ENCODE data around the gene SREBF2.

The SREBF2 gene

DNA sequence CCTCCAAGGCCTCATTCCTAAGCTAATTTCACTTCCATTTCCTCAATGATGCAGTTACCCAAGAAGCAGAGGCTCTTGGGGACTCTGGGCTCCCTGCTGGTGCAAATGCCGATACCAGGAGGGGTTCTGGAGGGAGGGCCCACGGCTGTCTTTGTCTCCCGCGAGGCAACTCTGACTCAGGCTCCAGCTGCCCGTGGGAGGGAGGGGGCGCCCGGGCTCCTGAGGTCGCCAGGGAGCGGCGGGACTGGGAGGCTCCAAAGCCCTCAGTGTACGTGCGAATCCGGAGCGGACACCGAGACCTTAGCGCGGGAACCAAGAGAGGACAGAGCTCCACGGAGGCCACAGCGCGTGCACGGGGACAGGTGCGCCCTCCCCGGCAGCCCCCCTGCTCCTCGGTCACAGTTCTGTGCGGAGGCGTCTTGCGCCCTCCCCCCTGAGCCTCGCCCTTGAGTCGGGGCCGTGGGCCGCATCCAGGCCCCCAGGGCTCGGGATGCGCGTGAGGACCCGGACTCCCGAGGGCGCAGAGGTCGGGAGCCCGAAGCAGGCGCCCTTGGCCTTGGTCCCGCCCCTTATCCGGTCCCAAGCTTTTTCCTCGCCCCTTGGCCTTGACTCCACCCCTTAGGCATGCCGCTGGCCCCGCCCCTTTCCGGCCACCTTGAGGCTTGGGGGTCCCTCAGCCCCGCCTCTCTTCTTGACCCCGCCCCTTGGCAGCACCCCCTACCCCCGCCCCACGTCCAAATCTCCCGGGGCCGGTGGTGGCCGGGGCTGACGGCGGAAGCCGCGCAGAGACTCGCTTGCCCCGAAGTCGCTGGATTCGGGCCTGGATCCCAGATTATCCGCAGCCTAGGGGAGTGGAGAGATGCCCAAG is 86.7 kb downstream of the SREBF2 start:
- TF ChIP-seq, protein P1, sequence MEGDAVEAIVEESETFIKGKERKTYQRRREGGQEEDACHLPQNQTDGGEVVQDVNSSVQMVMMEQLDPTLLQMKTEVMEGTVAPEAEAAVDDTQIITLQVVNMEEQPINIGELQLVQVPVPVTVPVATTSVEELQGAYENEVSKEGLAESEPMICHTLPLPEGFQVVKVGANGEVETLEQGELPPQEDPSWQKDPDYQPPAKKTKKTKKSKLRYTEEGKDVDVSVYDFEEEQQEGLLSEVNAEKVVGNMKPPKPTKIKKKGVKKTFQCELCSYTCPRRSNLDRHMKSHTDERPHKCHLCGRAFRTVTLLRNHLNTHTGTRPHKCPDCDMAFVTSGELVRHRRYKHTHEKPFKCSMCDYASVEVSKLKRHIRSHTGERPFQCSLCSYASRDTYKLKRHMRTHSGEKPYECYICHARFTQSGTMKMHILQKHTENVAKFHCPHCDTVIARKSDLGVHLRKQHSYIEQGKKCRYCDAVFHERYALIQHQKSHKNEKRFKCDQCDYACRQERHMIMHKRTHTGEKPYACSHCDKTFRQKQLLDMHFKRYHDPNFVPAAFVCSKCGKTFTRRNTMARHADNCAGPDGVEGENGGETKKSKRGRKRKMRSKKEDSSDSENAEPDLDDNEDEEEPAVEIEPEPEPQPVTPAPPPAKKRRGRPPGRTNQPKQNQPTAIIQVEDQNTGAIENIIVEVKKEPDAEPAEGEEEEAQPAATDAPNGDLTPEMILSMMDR (IDR thresholded peaks at IDR 0.05; ENCODE audit: low read depth, low read length): no peak
- Histone ChIP-seq H3K36me3 (no peaks in the 10 kb centered on the region), H3K27ac (no peak overlapping the region), H3K9me3 (ENCODE audit: severe bottlenecking) (no peaks in the 10 kb centered on the region), H3K27me3 (ENCODE audit: insufficient read depth, low read depth, severe bottlenecking) (peaks cover 26% of the 10 kb centered on the region), H3K4me3 (ENCODE audit: low read depth, low read length) (peak overlapping the region; percentile 17)
- DNase-seq: peak; percentile 53

GRCh38 chr22:41920271-41920976 is 87.5 kb downstream of the SREBF2 start:
- Histone ChIP-seq H3K27ac (no peak overlapping the region), H3K36me3 (no peaks in the 10 kb centered on the region), H3K4me3 (ENCODE audit: low read depth, low read length) (no peak overlapping the region), H3K27me3 (ENCODE audit: insufficient read depth, low read depth, severe bottlenecking) (peaks cover 20% of the 10 kb centered on the region), H3K9me3 (ENCODE audit: severe bottlenecking) (no peaks in the 10 kb centered on the region)
- TF ChIP-seq, protein P1 (IDR thresholded peaks at IDR 0.05; ENCODE audit: low read depth, low read length): no peak
- no peak for DNase-seq

DNA sequence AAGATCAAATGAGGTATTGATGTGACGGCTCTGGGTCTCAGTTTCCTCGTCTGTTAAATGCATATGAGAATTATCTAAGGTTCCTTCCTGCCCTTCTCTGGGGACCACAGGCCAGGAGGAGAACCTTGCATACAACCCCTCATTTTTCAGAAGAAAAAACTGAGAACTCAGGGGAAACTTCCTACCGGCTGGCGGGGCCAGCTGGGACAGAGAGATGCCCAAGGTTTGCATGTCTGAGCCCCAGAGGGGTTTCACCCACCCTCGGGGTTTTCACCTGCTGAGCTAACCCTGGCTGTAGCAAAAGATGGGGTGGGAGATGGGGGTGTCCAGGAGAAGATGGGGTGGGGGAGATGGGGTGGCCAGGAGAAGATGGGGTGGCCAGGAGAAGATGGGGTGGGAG is 89.4 kb downstream of the SREBF2 start:
- TF ChIP-seq, protein P1 (IDR thresholded peaks at IDR 0.05; ENCODE audit: low read depth, low read length): no peak
- Histone ChIP-seq H3K36me3 (no peaks in the 10 kb centered on the region), H3K27me3 (ENCODE audit: insufficient read depth, low read depth, severe bottlenecking) (peaks cover 6% of the 10 kb centered on the region), H3K9me3 (ENCODE audit: severe bottlenecking) (no peaks in the 10 kb centered on the region), H3K4me3 (ENCODE audit: low read depth, low read length) (no peak overlapping the region), H3K27ac (no peak overlapping the region)
- DNase-seq: no peak

GRCh38 chr22:41922940-41923594 is 90.2 kb downstream of the SREBF2 start:
- H3K27me3 ChIP-seq (ENCODE audit: insufficient read depth, low read depth, severe bottlenecking): no peaks in the 10 kb centered on the region
- no peak for DNase-seq
- no peak overlapping the region for H3K4me3 ChIP-seq (ENCODE audit: low read depth, low read length)
- no peaks in the 10 kb centered on the region for H3K36me3 ChIP-seq
- no peak overlapping the region for H3K27ac ChIP-seq
- no peaks in the 10 kb centered on the region for H3K9me3 ChIP-seq (ENCODE audit: severe bottlenecking)
- TF ChIP-seq, protein P1 (IDR thresholded peaks at IDR 0.05; ENCODE audit: low read depth, low read length): no peak

DNA sequence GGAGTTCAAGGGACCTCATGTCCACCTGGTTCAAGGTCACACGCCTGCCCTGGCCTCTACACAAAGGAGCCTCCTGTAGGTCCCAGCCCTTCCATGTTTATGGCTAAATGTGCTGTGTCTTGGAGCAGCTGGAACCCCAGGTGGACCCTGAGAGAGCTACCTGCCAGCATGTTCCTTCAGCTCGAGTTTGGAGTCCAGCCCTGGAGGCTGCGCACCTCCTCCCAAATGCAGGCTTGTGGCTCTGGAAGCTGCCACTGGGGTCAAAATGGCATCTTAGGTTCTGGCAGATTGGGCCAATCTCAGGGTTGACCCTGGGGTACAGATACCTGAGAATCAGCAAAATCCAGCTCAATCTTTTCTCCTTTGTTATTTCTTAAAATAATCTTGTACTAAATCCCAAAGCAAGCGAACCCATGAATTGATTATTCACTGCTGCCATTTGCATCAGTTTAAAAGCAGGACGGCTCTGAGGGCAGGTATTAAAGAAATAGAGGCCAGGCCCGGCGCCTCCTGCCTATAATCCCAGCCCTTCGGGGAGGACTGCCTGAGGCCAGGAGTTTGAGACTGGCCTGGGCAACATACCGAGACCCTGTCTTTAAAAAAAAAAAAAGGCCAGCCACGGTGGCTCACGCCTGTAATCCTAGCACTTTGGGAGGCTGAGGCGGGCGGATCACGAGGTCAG is 90.8 kb downstream of the SREBF2 start:
- no peak for DNase-seq
- H3K27me3 ChIP-seq (ENCODE audit: insufficient read depth, low read depth, severe bottlenecking): no peaks in the 10 kb centered on the region
- TF ChIP-seq, protein P1 (IDR thresholded peaks at IDR 0.05; ENCODE audit: low read depth, low read length): no peak
- H3K27ac ChIP-seq: no peak overlapping the region
- H3K9me3 ChIP-seq (ENCODE audit: severe bottlenecking): no peaks in the 10 kb centered on the region
- H3K4me3 ChIP-seq (ENCODE audit: low read depth, low read length): no peak overlapping the region
- H3K36me3 ChIP-seq: no peaks in the 10 kb centered on the region
